ENCODE results near the gene CD63. TPM values are rescaled to one million over a fixed set of nuclear protein-coding genes. Genes with fewer than 3 reads are reported as not detected.
"Not testable (repeated sequence)": the region's sequence is repeated elsewhere in the genome, so short reads cannot be mapped to it uniquely, and the experiment has no call there.

Gene CD63
- total RNA-seq, 2 donors from 2014 or later, result 341 to 511 TPM

GRCh38 chr12:55765736-55766290 is 37.0 kb upstream of the CD63 start:
- TF ChIP-seq CTCF (IDR thresholded peaks at IDR 0.05) (no peak), POLR2A (IDR thresholded peaks at IDR 0.05) (no peak)
- H3K27ac ChIP-seq, result no peak overlapping the region
- ATAC-seq (no peak), DNase-seq (no peak)
- H3K27me3 ChIP-seq, result no peaks in the 10 kb centered on the region
- intact Hi-C loops (cut with DNase I), result no loop called here
- no peaks in the 10 kb centered on the region for H3K36me3 ChIP-seq (replicated peaks in 1 of 2; ENCODE audit: insufficient read depth in 1 of 2, low read depth in 2 of 2)
- H3K9me3 ChIP-seq, result no peaks in the 10 kb centered on the region
- no peak overlapping the region for H3K4me3 ChIP-seq
- no peaks in the 10 kb centered on the region for H3K4me1 ChIP-seq
- WGBS, 2 donors, result 78 to 84% methylated on average over 5 of the region's 5 CpGs

- H3K4me1 ChIP-seq, result no peaks in the 10 kb centered on the region
- H3K27me3 ChIP-seq, result no peaks in the 10 kb centered on the region
- TF ChIP-seq CTCF (IDR thresholded peaks at IDR 0.05) (no peak), POLR2A (IDR thresholded peaks at IDR 0.05) (no peak)
- ATAC-seq, result no peak
- intact Hi-C loops (cut with DNase I), result no loop called here
- peaks cover 0 to 17% of the 10 kb centered on the region in 2 donors for H3K36me3 ChIP-seq (replicated peaks in 1 of 2; ENCODE audit: insufficient read depth in 1 of 2, low read depth in 2 of 2)
- H3K4me3 ChIP-seq, result no peak overlapping the region
- DNase-seq, result no peak
- no peak overlapping the region for H3K27ac ChIP-seq
- H3K9me3 ChIP-seq, result no peaks in the 10 kb centered on the region
Measured at GRCh38 chr12:55762646-55763045, 33.8 kb upstream of the CD63 start.

- ATAC-seq, result no peak
- no peaks in the 10 kb centered on the region for H3K9me3 ChIP-seq
- H3K4me3 ChIP-seq, result no peak overlapping the region
- TF ChIP-seq CTCF (IDR thresholded peaks at IDR 0.05), result no peak
- no peak for TF ChIP-seq POLR2A (IDR thresholded peaks at IDR 0.05)
- no peak for DNase-seq
- H3K4me1 ChIP-seq, result no peaks in the 10 kb centered on the region
- 83 to 91% methylated on average over 6 of the region's 6 CpGs for WGBS, 2 donors
- no peak overlapping the region for H3K27ac ChIP-seq
- H3K36me3 ChIP-seq (replicated peaks in 1 of 2; ENCODE audit: insufficient read depth in 1 of 2, low read depth in 2 of 2), result peaks cover 0 to 27% of the 10 kb centered on the region in 2 donors
- intact Hi-C loops (cut with DNase I), result no loop called here
- H3K27me3 ChIP-seq, result no peaks in the 10 kb centered on the region
Measured at GRCh38 chr12:55760663-55761062, 31.9 kb upstream of the CD63 start.

- H3K27ac ChIP-seq; H3K27me3 ChIP-seq; DNase-seq; ATAC-seq; H3K4me1 ChIP-seq; intact Hi-C loops (cut with DNase I); H3K4me3 ChIP-seq; H3K9me3 ChIP-seq: not testable (repeated sequence)
- WGBS, 2 donors, result 93 to 100% methylated on average over 3 to 4 of the region's 4 CpGs
- H3K36me3 ChIP-seq (replicated peaks in 1 of 2; ENCODE audit: insufficient read depth in 1 of 2, low read depth in 2 of 2), result peaks cover 0 to 28% of the 10 kb centered on the region in 2 donors
Measured at GRCh38 chr12:55758575-55758974, 29.8 kb upstream of the CD63 start.

- Histone ChIP-seq H3K36me3 (replicated peaks in 1 of 2; ENCODE audit: insufficient read depth in 1 of 2, low read depth in 2 of 2) (peaks cover 0 to 28% of the 10 kb centered on the region in 2 donors), H3K27me3 (no peaks in the 10 kb centered on the region)
- no peak for TF ChIP-seq POLR2A (IDR thresholded peaks at IDR 0.05)
- no peak for TF ChIP-seq CTCF (IDR thresholded peaks at IDR 0.05)
Measured at GRCh38 chr12:55757701-55758100, 28.9 kb upstream of the CD63 start.

More at GRCh38 chr12:55757701-55758100, 28.9 kb upstream of the CD63 start:
- Histone ChIP-seq H3K9me3 (no peaks in the 10 kb centered on the region), H3K4me3 (no peak overlapping the region), H3K4me1 (no peaks in the 10 kb centered on the region), H3K27ac (no peak overlapping the region)
- ATAC-seq (no peak), DNase-seq (no peak)
- WGBS, 2 donors, result 70 to 84% methylated on average over 2 of the region's 2 CpGs
- intact Hi-C loops (cut with DNase I), result no loop called here

Data from body of pancreas (tissue), 4 donors.